ENCODE results near the gene TAB2. TPM values are rescaled to one million over a fixed set of nuclear protein-coding genes. Genes with fewer than 3 reads are reported as not detected.

TAB2 gene
- total RNA-seq, 1 experiment from 2014 or later: 27.1 TPM

DNA sequence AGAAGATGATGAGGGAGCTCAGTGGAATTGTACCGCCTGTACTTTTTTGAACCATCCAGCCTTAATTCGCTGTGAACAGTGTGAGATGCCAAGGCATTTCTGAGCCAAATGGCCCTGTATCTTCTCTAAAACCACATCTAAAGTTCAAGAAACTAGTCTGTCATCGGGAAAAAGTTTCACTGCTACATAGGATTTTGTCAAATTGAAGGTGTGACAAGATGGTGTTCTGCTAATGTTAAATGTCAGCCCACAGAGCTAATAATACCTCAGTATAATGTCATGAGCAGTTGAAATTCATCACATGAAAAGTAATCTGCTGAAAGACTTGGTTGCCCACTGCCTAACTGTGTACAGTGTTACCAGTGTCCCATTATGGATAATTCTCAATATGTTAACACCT lies 92.1 kb downstream of the TAB2 start:
- no peak for DNase-seq (ENCODE audit: low read depth)

DNA sequence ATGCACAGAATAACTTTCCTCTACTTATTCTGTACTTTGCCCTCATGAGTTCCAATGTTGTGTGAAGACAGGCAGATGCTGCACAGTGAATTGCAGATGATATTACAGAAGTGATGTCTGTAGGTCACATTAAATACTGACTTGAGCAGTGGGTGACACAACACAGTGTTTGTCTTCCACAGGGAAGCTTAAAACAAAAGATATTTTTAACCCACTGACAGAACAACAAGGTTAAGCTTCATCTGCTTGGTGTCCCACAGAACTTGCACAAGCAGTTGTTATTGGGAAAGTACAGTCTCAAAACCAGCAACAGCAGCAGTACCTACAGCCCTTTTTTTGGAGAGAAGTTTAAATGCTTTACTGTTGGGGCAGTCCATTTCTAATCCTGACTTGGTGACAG lies 93.0 kb downstream of the TAB2 start:
- DNase-seq (ENCODE audit: low read depth): no peak

DNA sequence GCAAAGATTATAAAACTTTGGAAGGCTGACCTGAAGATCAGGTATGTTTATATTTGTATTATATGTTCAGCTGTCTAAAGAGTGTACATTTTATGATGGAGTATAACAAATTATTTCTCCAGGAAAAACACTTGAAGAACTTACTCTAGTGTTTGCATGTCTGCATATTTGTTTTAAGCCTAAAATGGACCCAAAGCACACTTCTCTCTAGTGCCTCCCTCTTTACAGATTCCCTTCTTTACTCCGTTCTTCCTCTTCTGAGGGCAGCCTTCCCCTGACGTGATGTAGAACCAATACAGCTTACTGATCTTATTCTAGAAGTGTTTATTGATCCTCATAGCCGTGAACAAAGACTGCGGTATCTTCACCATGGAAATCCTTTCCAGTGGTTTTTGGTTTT lies 96.5 kb downstream of the TAB2 start:
- DNase-seq (ENCODE audit: low read depth): no peak

DNA sequence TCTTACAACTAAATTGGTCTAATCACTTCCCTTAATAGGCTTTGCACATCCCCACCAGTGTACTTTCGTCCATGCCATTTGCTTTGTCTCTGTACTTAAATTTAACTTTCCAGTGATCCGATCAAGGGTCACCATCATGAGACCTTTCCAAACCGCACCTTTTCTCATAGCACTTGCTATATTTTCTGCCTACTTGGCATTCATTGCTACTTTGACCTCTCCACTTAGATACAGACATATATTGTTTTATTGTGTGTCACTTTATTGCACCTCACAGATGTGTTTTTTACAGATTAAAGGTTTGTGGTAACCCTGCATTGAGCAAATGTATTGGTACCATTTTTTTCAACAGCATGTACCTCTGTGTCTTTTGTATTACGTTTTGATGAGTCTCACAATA lies 97.3 kb downstream of the TAB2 start:
- DNase-seq (ENCODE audit: low read depth): no peak

DNA sequence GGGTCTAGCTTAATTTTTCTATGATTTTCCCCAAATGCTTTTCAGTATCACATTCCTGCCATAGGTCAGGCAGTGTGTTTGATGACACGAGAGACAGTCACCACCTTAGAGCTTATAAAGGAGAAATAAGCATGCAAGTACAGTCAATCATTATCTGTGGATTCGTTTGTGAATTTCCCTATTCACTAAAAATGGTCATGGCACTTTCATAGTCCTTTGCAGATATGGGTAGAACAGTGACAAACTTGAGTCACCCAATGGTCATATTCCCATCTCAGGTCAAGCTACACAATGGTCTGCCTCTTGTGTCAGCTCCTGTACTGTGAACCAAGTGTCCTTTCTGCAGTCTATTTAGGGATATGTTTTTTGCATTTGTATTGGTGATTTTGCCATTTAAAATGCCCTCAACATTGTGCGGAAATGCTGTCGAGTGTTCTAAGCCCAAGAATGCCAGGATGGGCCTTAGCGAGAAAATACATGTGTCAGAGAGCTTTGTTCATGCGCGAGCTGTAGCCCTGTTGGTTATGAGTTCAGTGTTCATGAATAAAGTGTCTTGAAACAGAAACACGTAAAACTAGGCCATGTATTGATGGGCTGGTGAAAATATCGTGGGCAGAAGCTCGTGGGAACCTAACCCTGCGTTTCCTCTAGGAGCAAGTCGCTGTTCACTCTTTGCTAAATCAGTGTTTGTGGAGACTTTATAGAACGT lies 102.3 kb downstream of the TAB2 start:
- no peak for DNase-seq (ENCODE audit: low read depth)

DNA sequence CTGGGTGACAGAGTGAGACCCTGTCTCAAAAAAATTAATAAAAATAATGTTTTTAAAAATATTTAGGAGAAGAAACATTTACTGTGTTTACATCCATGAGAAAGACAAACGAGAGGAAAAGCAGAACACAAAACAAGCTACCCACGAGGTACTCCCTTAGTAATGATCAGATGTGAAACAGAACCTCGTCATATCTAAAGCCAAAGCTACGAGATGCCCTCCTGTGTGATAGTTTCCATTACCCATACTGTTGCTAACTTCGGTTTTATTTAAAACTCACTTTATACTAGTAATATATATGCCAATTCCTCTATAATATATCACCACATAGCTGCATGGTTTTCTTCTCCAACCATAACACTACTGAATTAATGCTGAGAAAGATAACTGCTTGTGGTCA lies 103.6 kb downstream of the TAB2 start:
- DNase-seq (ENCODE audit: low read depth): no peak

DNA sequence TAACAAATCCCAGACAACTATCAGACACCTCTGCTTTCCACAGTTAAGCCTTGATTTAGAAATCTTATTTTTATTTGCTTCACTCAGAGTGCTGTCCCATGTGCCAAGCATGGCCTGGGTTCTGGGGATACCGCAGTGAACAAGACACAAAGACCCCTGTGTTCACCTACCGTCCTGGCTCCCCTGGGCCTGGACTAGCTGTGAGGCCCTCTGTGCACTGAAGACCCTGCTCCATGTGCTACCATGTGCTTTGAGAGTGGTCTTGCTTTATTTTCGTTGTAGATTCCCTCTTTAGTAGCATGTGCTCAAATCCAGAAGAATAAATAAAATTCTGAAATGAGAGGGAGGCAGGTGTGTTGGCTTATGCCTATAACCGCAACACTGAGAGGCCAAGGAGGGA lies 105.1 kb downstream of the TAB2 start:
- DNase-seq (ENCODE audit: low read depth): no peak

DNA sequence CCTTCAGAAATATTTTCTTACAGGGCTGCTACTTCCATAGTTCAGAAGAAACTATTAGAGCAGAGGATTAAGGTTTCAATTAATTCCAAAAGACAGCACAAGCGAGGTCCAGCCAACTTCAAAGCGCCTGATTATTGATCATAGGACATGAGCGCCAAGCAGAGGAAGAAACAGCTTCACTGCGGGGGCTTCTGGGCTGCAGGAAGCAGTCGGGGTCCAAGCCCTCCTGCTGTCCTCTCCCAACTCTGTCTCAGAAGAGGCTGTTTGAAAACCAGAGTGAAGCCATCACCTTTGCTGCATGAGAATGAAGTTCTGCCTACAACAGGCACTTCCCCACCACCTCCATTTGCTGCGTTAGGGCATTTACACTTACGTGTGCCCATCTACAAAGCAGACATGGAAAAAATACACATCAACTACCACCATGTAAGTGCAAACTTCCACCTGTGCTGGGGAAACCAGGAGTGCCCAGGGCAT lies 106.5 kb downstream of the TAB2 start:
- no peak for DNase-seq (ENCODE audit: low read depth)

DNA sequence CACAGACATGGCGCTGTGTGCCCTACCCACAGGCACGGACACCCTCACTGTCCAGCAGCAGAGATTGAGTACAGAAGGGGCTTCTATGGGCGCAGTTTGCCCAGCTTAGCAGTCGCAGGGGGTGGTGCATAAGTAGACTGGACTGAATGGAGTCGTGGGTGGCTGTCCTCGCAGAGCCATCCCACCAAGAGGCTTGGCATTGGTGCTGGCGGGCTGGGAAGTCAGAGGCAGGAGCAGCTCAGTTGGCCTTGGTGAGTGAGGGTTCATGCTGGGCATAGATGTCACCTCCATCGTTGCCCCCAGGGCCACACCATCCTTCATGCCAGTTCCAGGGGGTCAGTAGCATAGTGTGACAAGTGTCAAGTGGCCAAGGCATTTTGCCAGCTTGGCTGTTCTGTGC lies 107.7 kb downstream of the TAB2 start:
- no peak for DNase-seq (ENCODE audit: low read depth)

DNA sequence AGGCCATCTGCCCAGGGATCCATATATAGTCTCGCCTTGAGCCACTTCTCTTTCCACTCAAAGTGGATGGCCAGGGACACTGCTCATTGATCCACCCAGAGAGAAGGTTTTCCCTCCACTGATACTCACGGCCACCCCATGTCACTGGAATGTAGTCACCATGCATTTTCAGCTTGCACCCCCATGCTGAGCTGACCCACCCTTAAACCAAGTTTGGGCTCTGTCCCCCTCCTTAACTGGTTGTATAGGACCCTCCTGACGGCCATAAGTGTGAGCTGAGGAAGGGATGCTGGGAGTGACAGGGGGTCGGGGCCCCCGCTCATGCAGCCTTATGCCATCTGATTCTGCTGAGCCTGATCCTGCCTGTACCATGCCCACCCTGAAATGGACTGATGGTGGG lies 108.2 kb downstream of the TAB2 start:
- DNase-seq (ENCODE audit: low read depth): no peak

DNA sequence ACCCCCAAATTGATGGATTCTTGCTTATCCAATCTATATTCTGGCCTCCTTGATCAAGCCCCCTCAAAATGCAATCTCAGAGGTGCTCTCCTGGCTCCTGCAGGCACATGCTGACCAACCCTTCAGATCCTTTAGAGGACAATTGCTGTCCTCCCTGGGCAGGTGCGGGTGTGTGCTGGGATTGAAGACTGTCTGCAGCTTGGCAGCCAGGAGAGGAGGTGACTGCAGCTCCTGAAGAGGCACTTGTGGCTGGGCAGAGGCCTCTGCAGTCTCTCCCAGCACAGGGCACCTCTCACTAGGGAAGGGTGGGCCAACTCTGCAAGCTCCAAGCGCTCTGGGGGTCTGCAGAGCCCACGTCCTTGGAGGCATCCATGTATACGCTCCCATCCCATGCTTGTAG lies 111.1 kb downstream of the TAB2 start:
- no peak for DNase-seq (ENCODE audit: low read depth)

DNA sequence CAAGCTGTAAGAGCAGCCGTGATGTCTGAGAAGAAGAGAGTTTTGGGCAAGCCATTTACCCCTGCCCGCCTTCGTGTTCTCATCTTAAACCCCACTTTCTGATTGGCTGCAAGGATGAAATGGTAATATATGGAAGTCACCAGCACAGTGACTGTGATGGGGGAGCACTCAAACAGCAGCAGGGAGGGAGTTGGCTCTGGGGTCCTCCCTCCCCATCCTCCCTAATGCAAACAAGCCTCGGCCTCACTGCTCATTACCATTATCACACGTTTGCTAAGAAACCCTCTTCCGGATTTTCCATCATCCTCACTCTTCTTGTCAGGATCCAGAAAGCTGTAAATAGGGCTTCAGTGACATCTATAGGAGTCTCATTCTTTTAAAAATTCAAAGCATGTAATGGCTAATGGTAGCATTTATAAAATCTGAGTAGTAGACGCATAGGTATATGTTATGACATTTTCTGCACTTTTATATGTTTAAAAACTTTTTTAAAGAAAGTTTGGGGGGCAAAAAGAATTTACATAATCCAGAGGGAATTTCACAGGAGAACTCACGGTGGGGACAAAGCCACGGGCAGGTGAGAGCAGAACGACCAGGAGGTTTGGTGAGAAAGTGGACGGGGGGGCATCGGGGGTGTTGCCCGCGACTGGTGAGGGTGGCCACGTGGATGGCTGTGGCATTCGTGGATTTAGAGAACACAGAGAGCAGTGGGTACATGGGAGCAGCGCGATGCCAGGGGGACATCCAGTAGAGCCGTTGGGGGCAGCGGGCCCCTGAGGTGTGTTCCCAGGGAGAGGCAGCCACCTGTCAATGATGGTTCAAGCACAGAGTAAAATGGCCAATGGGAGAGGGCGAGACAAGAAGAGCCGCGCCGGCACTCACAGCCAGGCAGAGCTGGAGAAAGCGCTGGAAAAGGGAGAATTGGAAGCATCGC lies 112.2 kb downstream of the TAB2 start:
- DNase-seq (ENCODE audit: low read depth): no peak

DNA sequence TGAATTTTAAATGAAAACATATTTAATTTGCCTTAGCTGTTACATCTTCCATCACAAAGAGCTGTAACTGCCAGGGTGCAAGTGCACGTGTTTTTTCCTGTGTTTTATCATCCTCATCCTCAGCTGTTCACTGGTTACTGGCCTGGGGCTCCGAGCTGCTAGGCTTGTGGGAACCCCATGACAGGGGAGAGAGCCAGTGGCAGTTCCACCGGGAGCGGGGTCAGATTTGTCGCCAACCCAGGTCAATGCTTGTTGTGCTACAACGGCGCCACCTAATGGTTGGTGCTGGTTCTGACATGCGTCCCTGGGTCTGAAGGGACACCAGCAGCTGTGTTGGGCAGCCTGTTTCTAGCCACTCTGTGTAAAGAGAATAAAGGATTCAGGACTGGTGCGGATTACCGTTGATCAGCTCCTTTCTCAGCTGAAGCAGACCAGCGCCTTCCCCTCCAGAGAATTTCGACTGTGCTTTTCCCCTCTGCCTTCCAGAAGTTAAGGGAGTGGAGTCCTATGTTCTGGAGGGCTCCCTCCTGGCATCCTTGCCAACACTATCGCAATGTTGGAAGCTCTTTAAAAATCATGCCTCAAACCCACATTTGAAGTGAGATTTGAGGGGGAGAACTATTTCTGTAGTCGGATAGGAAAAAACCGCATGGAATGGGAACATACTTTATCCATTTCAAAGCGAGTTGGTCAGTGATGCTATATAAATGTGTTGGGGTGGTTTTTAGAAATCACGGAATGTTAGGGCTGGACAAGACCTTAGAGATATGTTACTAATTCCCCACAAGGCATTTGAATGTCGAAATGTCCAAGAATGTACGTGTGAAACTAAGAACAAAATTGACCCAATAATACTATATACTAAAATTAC lies 114.6 kb downstream of the TAB2 start:
- DNase-seq (ENCODE audit: low read depth): peak; percentile 74

DNA sequence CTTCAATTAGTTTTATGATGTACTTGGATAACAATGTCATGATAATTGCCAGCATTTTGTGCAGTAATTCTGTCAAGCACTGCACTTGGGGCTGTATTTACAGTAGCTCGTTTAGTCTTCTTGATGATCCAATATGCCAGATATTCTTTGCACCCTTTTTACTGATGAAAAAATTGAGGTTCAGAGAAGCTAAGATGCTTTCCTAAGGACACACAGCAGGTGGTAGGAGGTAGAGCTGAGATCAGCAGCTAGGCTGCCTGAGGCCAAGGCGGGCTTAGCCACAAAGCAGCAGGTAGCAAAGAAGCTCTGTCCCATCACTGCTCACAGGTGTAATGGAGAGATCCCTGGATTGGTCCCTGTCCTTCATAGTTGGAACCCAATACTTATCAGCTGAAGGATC lies 115.9 kb downstream of the TAB2 start:
- no peak for DNase-seq (ENCODE audit: low read depth)

DNA sequence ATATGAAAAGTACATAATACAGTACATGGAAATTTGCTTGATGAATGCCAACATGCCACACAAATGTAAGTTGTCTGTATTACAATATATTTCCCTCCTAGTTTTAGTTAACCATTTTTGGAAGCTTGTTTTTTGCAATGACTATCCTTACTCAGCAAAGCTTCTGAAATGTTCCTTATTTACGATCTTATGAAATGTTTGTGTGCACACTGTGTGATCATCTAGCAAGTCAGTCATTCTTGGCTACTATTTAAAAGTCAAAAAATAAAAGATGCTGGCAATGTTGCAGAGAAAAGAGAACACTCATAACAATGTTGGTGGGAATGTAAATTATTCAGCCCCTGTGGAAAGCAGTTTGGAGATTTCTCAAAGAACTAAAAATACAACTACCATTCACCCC lies 116.4 kb downstream of the TAB2 start:
- DNase-seq (ENCODE audit: low read depth): no peak

DNA sequence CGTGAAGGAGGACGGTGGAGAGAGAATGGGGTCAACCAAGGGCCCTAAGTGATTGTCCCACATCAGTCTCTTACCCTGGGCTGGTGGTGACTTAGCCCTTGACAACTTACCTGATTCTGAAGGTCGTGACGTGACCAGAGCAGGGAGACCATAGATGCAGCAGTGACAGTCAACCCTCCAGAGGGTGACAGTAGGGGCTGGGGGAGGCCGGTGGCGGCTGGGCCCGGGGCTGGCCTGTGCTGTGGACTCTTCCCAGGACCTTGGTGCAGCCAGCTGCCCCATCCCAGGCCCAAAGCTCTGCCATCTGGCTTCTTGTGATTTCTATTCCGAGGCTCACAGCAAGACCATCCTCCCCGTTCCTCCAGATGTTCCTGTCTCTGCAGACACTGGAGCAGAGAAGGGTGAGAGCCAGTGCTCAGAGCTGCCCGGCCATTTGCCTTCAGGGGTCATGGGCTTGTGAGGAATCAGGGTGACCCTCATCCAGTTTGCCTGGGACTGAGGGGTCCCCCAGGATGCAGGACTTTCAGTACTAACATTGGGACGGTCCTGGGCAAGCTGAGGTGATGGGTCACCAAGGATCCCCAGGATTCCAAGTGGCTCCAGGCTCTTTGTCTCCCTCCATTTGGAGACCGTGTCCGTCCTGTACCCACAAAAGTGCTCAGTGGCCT lies 118.5 kb downstream of the TAB2 start:
- DNase-seq (ENCODE audit: low read depth): no peak

DNA sequence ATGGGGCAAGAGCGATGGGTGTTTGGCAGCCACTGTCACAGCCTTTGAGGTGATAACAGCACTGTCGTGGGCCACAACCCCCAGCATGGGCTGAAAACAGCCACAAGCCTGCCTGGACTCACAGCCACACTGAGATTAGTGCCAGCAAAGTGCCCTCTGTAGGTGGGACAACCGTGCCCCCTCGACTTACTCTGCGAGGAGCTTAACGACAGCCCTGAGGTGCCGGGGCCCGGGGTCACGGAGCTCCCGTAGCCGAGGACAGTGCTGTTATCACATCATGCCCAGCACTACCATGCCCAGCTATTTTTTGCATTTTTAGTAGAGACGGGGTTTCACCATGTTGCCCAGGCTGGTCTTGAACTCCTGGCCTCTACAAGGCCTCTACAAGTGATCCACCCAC lies 119.1 kb downstream of the TAB2 start:
- DNase-seq (ENCODE audit: low read depth): no peak

DNA sequence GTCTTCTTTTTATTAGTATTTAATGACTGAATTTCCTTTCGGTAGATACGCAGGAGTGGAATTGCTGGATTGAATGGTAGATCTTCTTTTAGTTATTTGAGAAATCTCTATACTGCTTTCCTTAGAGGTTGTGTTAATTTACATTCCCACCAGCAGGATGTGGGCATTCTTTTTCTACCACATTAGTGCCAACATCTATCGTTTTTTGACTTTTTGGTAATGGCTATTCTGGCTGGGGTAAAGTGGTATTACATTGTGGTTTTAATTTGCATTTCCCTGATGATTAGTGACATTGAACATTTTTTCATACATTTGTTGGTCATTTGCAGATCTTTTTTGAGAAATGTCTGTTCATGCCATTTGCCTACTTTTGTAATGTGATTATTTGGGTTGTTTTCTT lies 119.7 kb downstream of the TAB2 start:
- DNase-seq (ENCODE audit: low read depth): no peak

DNA sequence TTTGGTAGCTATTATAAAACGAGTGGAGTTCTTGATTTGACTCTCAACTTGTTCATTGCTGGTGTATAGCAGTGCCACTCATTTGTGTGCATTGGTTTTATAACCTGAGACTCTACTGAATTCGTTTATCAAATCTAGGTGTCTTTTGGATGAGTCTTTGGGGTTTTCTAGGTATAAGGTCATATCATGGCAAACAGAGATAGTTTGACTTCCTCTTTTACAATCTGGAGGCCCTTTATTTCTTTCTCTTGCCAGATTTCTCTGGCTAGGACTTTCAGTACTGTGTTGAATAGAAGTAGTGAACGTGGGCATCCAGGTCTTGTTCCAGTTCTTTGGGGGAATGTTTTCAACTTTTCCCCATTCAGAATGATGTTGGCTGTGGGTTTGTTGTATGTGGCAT lies 121.3 kb downstream of the TAB2 start:
- no peak for DNase-seq (ENCODE audit: low read depth)

DNA sequence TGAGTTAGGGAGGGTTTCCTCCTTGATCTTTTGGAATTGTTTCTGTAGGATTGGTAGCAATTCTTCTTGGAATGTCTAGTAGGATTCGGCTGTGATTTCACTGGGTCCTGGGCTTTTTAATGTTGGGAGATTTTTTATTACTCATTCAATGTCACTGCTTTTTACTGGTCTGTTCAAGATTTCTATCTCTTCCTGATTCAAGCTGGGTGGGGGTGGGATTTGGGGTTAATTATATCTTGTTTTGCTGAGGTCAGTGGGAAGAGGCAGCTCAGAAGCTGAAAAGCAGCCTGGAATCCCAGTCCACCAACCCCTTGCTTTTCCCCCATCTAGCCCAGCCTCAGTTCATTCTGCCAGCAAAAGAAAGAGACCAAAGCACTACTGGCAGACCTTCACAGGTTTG lies 122.1 kb downstream of the TAB2 start:
- no peak for DNase-seq (ENCODE audit: low read depth)
